Measurements from ENCODE around the gene HMCES. TPM values are rescaled to one million over a fixed set of nuclear protein-coding genes. Genes with fewer than 3 reads are reported as not detected.

HMCES gene
- total RNA-seq, 1 experiment from 2014 or later = 30.7 TPM

GRCh38 chr3:129308636-129309035 is 30.0 kb downstream of the HMCES start:
- Histone ChIP-seq H3K9me3 (replicated peaks) (no peaks in the 10 kb centered on the region), H3K36me3 (peaks cover 4% of the 10 kb centered on the region), H3K4me3 (no peak overlapping the region), H3K4me1 (no peaks in the 10 kb centered on the region), H3K27ac (no peak overlapping the region), H3K27me3 (no peaks in the 10 kb centered on the region)
- DNase-seq = no peak

- H3K27ac ChIP-seq = no peak overlapping the region
- no peak overlapping the region for H3K4me3 ChIP-seq
- peak in 1 of 2 experiments; percentile 31 for DNase-seq
- H3K27me3 ChIP-seq = no peaks in the 10 kb centered on the region
- H3K9me3 ChIP-seq (replicated peaks) = no peaks in the 10 kb centered on the region
- no peaks in the 10 kb centered on the region; the same call in 1 of the 2 replicates for H3K36me3 ChIP-seq
- 0 out of 2 replicates have a peak, but pooled peaks cover 3% of the 10 kb centered on the region for H3K4me1 ChIP-seq
Observed at GRCh38 chr3:129310111-129311011, 31.7 kb downstream of the HMCES start.

- Histone ChIP-seq H3K4me1 (0 out of 2 replicates have a peak, but pooled peaks cover 3% of the 10 kb centered on the region), H3K27me3 (no peaks in the 10 kb centered on the region), H3K27ac (no peak overlapping the region), H3K36me3 (no peaks in the 10 kb centered on the region), H3K9me3 (replicated peaks) (no peaks in the 10 kb centered on the region), H3K4me3 (no peak overlapping the region)
- no peak for DNase-seq
Observed at GRCh38 chr3:129311054-129311902, 32.6 kb downstream of the HMCES start.

- DNase-seq = no peak
- no peak overlapping the region for H3K27ac ChIP-seq
- 0 out of 2 replicates have a peak, but pooled peaks cover 3% of the 10 kb centered on the region for H3K4me1 ChIP-seq
- H3K4me3 ChIP-seq = no peak overlapping the region
- no peaks in the 10 kb centered on the region for H3K27me3 ChIP-seq
- no peaks in the 10 kb centered on the region for H3K36me3 ChIP-seq
- no peaks in the 10 kb centered on the region for H3K9me3 ChIP-seq (replicated peaks)
Observed at GRCh38 chr3:129312021-129312639, 33.5 kb downstream of the HMCES start.

GRCh38 chr3:129312671-129313414 is 34.2 kb downstream of the HMCES start:
- Histone ChIP-seq H3K36me3 (no peaks in the 10 kb centered on the region), H3K4me1 (0 out of 2 replicates have a peak, but pooled peaks cover 3% of the 10 kb centered on the region), H3K4me3 (no peak overlapping the region), H3K27me3 (no peaks in the 10 kb centered on the region), H3K27ac (no peak overlapping the region), H3K9me3 (replicated peaks) (no peaks in the 10 kb centered on the region)
- peak in 1 of 2 experiments; percentile 22 for DNase-seq

- H3K27me3 ChIP-seq = no peaks in the 10 kb centered on the region
- H3K4me3 ChIP-seq = no peak overlapping the region
- H3K4me1 ChIP-seq = 0 out of 2 replicates have a peak, but pooled peaks cover 3% of the 10 kb centered on the region
- H3K36me3 ChIP-seq = no peaks in the 10 kb centered on the region
- no peak for DNase-seq
- no peaks in the 10 kb centered on the region for H3K9me3 ChIP-seq (replicated peaks)
- H3K27ac ChIP-seq = no peak overlapping the region
Observed at GRCh38 chr3:129313415-129313664, 34.7 kb downstream of the HMCES start.

- Histone ChIP-seq H3K9me3 (replicated peaks) (no peaks in the 10 kb centered on the region), H3K4me1 (0 out of 2 replicates have a peak, but pooled peaks cover 3% of the 10 kb centered on the region), H3K27me3 (no peaks in the 10 kb centered on the region), H3K27ac (no peak overlapping the region), H3K36me3 (no peaks in the 10 kb centered on the region), H3K4me3 (peak overlapping the region; percentile 75)
- DNase-seq = peak in 1 of 2 experiments; percentile 54
Observed at GRCh38 chr3:129313665-129314385, 35.2 kb downstream of the HMCES start.

GRCh38 chr3:129314386-129315222 is 35.9 kb downstream of the HMCES start:
- peak; percentile 93 to 94 for DNase-seq
- H3K4me1 ChIP-seq = 0 out of 2 replicates have a peak, but pooled peaks cover 3% of the 10 kb centered on the region
- no peaks in the 10 kb centered on the region for H3K36me3 ChIP-seq
- H3K27me3 ChIP-seq = no peaks in the 10 kb centered on the region
- peak overlapping the region; percentile 75 for H3K4me3 ChIP-seq
- no peaks in the 10 kb centered on the region for H3K9me3 ChIP-seq (replicated peaks)
- H3K27ac ChIP-seq = peak overlapping the region; percentile 65

GRCh38 chr3:129315223-129315997 is 36.7 kb downstream of the HMCES start:
- Histone ChIP-seq H3K4me3 (peak overlapping the region; percentile 75), H3K4me1 (0 out of 2 replicates have a peak, but pooled peaks cover 3% of the 10 kb centered on the region), H3K27me3 (no peaks in the 10 kb centered on the region), H3K9me3 (replicated peaks) (no peaks in the 10 kb centered on the region), H3K27ac (peak overlapping the region; percentile 65), H3K36me3 (no peaks in the 10 kb centered on the region)
- peak; percentile 34 to 38 for DNase-seq

GRCh38 chr3:129315998-129316247 is 37.3 kb downstream of the HMCES start:
- Histone ChIP-seq H3K36me3 (no peaks in the 10 kb centered on the region), H3K27me3 (no peaks in the 10 kb centered on the region), H3K4me3 (peak overlapping the region; percentile 75), H3K27ac (peak overlapping the region; percentile 84), H3K9me3 (replicated peaks) (no peaks in the 10 kb centered on the region), H3K4me1 (0 out of 2 replicates have a peak, but pooled peaks cover 3% of the 10 kb centered on the region)
- DNase-seq = no peak

GRCh38 chr3:129316248-129317013 is 37.8 kb downstream of the HMCES start:
- peak; percentile 86 to 91 for DNase-seq
- Histone ChIP-seq H3K27ac (peak overlapping the region; percentile 84), H3K4me1 (0 out of 2 replicates have a peak, but pooled peaks cover 3% of the 10 kb centered on the region), H3K4me3 (peak overlapping the region; percentile 75), H3K27me3 (no peaks in the 10 kb centered on the region), H3K36me3 (no peaks in the 10 kb centered on the region), H3K9me3 (replicated peaks) (no peaks in the 10 kb centered on the region)
